ENCODE data around the gene PPP1CB.
A peak's percentile ranks its signal among the peaks of the same experiment; 100 is the strongest.

PPP1CB gene

GRCh38 chr2:28716265-28716865, 35.3 kb upstream of the PPP1CB start:
- H3K27me3 ChIP-seq (ENCODE audit: insufficient read depth, poor library complexity, severe bottlenecking): no peaks in the 10 kb centered on the region
- TF ChIP-seq REST (IDR thresholded peaks at IDR 0.05; ENCODE audit: insufficient replicate concordance, low read depth): no peak
- TF ChIP-seq SPI1 (IDR thresholded peaks at IDR 0.05; ENCODE audit: borderline replicate concordance, low read depth): peak; percentile 85
- no peak for TF ChIP-seq GABPA (IDR thresholded peaks at IDR 0.05; ENCODE audit: low read depth)
- peak overlapping the region; percentile 79 for H3K27ac ChIP-seq (replicated peaks)
- no peak overlapping the region; the same call in 1 of the 2 replicates for H3K4me3 ChIP-seq (replicated peaks; ENCODE audit: insufficient read depth, low read length)
- DNase-seq (ENCODE audit: low read depth in 1 of 2, low spot score in 1 of 2): peak; percentile 87 to 93

- Histone ChIP-seq H3K4me3 (replicated peaks; ENCODE audit: insufficient read depth, low read length) (no peak overlapping the region), H3K27me3 (ENCODE audit: insufficient read depth, poor library complexity, severe bottlenecking) (no peaks in the 10 kb centered on the region)
Measured at GRCh38 chr2:28717339-28717758, 34.3 kb upstream of the PPP1CB start.

GRCh38 chr2:28720345-28720744, 31.3 kb upstream of the PPP1CB start:
- H3K27me3 ChIP-seq (ENCODE audit: insufficient read depth, poor library complexity, severe bottlenecking): no peaks in the 10 kb centered on the region
- no peak overlapping the region for H3K27ac ChIP-seq (replicated peaks)
- TF ChIP-seq SPI1 (IDR thresholded peaks at IDR 0.05; ENCODE audit: borderline replicate concordance, low read depth) (no peak), CTCF (IDR thresholded peaks at IDR 0.05; ENCODE audit: insufficient read depth, low read length) (no peak), GABPA (IDR thresholded peaks at IDR 0.05; ENCODE audit: low read depth) (no peak), REST (IDR thresholded peaks at IDR 0.05; ENCODE audit: insufficient replicate concordance, low read depth) (no peak), POLR2AphosphoS5 (IDR thresholded peaks at IDR 0.05; ENCODE audit: low read depth) (no peak)
- DNase-seq (ENCODE audit: low read depth in 1 of 2, low spot score in 1 of 2): no peak
- no peak overlapping the region for H3K4me3 ChIP-seq (replicated peaks; ENCODE audit: insufficient read depth, low read length)

More at GRCh38 chr2:28717339-28717758, 34.3 kb upstream of the PPP1CB start:
- H3K27ac ChIP-seq (replicated peaks): peak overlapping the region; percentile 79
- no peak for TF ChIP-seq GABPA (IDR thresholded peaks at IDR 0.05; ENCODE audit: low read depth)
- peak; percentile 51; the same call in 1 of the 2 replicates for TF ChIP-seq SPI1 (IDR thresholded peaks at IDR 0.05; ENCODE audit: borderline replicate concordance, low read depth)
- peak; percentile 79 for TF ChIP-seq POLR2AphosphoS5 (IDR thresholded peaks at IDR 0.05; ENCODE audit: low read depth)
- no peak for TF ChIP-seq REST (IDR thresholded peaks at IDR 0.05; ENCODE audit: insufficient replicate concordance, low read depth)
- TF ChIP-seq CTCF (IDR thresholded peaks at IDR 0.05; ENCODE audit: insufficient read depth, low read length): no peak
- DNase-seq (ENCODE audit: low read depth in 1 of 2, low spot score in 1 of 2): peak; percentile 91
